SK-N-DZ (cell line): ENCODE measurements around the gene CST5.
"Not testable (repeated sequence)": the region's sequence is repeated elsewhere in the genome, so short reads cannot be mapped to it uniquely, and the experiment has no call there.

Experiments
- DNase-seq: peaks from one replicate; pipeline ENCODE4 v3.0.0-alpha.2; 2015; ENCODE audit warnings: low spot score

The CST5 gene

GRCh38 chr20:23856736-23857135, 22.8 kb downstream of the CST5 start:
- no peak for DNase-seq

GRCh38 chr20:23856226-23856625, 23.3 kb downstream of the CST5 start:
- DNase-seq = no peak

- no peak for DNase-seq
Measured at GRCh38 chr20:23841693-23842092, 37.9 kb downstream of the CST5 start.

- DNase-seq = no peak
Measured at GRCh38 chr20:23835716-23836115, 43.8 kb downstream of the CST5 start.

GRCh38 chr20:23832775-23833513, 46.6 kb downstream of the CST5 start:
- no peak for DNase-seq

GRCh38 chr20:23831961-23832360, 47.6 kb downstream of the CST5 start:
- not testable (repeated sequence) for DNase-seq

GRCh38 chr20:23826541-23827021, 53.0 kb downstream of the CST5 start, which contains the start of gene CST2:
Gene CST2 (minus strand): TSS chr20:23826729. CDS start chr20:23826660, 69 bp downstream.
- DNase-seq = no peak
